Suprapubic skin (tissue), 4 donors: ENCODE measurements around the gene CCNI2. TPM values are rescaled to one million over a fixed set of nuclear protein-coding genes. Genes with fewer than 3 reads are reported as not detected.

ENCODE experiments used
- DNase-seq, 2 donors: peaks; one replicate each; pipeline ENCODE4 v3.0.0-alpha.2; 2019; ENCODE audit warnings: low spot score in 2 of 2
- H3K27ac ChIP-seq: fragments of 200-600 bp; sonication (generic); one replicate; pipeline ENCODE4 v1.5.1; 2019
- H3K27me3 ChIP-seq: fragments of 200-600 bp; sonication (generic); one replicate; pipeline ENCODE4 v1.5.1; 2019
- H3K36me3 ChIP-seq: fragments of 200-600 bp; sonication (generic); one replicate; pipeline ENCODE4 v1.5.1; 2019
- H3K4me1 ChIP-seq: fragments of 200-600 bp; sonication (generic); one replicate; pipeline ENCODE4 v1.5.1; 2019
- H3K4me3 ChIP-seq: fragments of 200-600 bp; sonication (generic); one replicate; pipeline ENCODE4 v1.5.1; 2019; ENCODE audit warnings: mild to moderate bottlenecking
- H3K9me3 ChIP-seq: fragments of 200-600 bp; sonication (generic); one replicate; pipeline ENCODE4 v1.5.1; 2019
- CTCF ChIP-seq, 2 donors: fragments of 200-600 bp in 1 of 2; fragments of 450-650 bp in 1 of 2; sonication (generic) in 1 of 2; IDR thresholded peaks; one replicate each; pipeline ENCODE4 v1.5.1; 2016 to 2019; ENCODE audit warnings: antibody characterized with exemption in 2 of 2, mild to moderate bottlenecking in 1 of 2, moderate library complexity in 1 of 2
- EP300 ChIP-seq: sonication (generic); formaldehyde crosslinking; IDR thresholded peaks from one replicate; pipeline ENCODE4 v1.6.1; 2017; ENCODE audit warnings: antibody characterized with exemption
- POLR2A ChIP-seq, 2 donors: fragments of 450-650 bp; IDR thresholded peaks; one replicate each; pipeline ENCODE4 v1.6.1; 2017; ENCODE audit warnings: antibody characterized with exemption in 2 of 2, mild to moderate bottlenecking in 2 of 2, moderate library complexity in 2 of 2
- POLR2AphosphoS5 ChIP-seq, 3 donors: sonication (generic); formaldehyde crosslinking; IDR thresholded peaks; one replicate each; pipeline ENCODE4 v1.6.1; 2017; ENCODE audit warnings: antibody characterized with exemption in 3 of 3
- WGBS: methylation state at CpG from one replicate; pipeline ENCODE4 v1.1.5; 2018; 5-methylcytosine and 5-hydroxymethylcytosine counted together
- total RNA-seq, 4 donors: library from RNA; depleted of rRNA; stranded (reverse); fragments of >200 nt; gene quantifications; one replicate each; pipeline ENCODE4 v1.1.0, GENCODE V29; 2016

Gene CCNI2
- total RNA-seq, 4 donors from 2014 or later, result not detected

DNA sequence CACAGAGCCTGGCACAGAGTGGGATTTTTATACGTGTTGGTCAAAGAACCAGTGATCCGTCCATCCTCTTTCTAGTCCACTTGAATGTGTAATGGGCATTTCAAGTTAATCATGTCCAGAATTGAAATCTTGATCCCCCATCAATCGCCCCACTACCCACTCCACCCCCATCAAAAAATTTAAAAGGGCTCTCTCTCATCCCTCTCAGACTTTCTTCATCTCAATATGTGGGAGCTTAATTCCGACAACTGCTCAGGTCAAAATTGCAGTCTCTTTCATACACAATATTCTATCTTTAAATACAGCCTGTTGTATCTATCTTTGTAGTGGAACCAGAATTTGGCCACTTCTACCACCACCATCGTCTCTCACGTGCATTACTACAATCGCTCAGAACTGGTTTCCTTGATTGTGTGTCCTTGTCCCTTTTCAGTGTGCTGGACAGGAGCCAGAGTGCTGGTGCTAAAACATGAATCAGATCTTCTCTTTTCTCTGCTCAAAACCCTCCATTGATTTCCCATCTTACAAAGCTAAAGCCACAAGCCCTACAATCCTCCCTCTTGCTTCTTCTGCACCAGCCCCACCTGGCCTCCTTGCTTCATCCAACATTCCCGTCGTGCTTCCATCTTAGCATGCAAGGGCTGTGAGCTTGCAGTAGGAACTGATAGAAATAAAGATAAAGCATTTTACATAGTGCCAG is 9.1 kb upstream of the CCNI2 start:
- H3K27me3 ChIP-seq, result peaks cover 7% of the 10 kb centered on the region
- H3K4me3 ChIP-seq, result peak overlapping the region; percentile 90

GRCh38 chr5:132739232-132739631 is 8.0 kb upstream of the CCNI2 start:
- no peaks in the 10 kb centered on the region for H3K36me3 ChIP-seq
- H3K27me3 ChIP-seq, result peaks cover 7% of the 10 kb centered on the region
- TF ChIP-seq POLR2A (IDR thresholded peaks at IDR 0.05) (no peak), EP300 (no peak)
- no peak for DNase-seq
- no peaks in the 10 kb centered on the region for H3K9me3 ChIP-seq
- H3K27ac ChIP-seq, result no peak overlapping the region
- WGBS, result 93% methylated on average over 1 of the region's 1 CpG
- peaks cover 16% of the 10 kb centered on the region for H3K4me1 ChIP-seq
- no peak overlapping the region for H3K4me3 ChIP-seq

More for the DNA sequence above, 9.1 kb upstream of the CCNI2 start:
- TF ChIP-seq POLR2A (IDR thresholded peaks at IDR 0.05) (no peak), POLR2AphosphoS5 (IDR thresholded peaks at IDR 0.05) (no peak), CTCF (IDR thresholded peaks at IDR 0.05) (no peak), EP300 (no peak)
- H3K9me3 ChIP-seq, result no peaks in the 10 kb centered on the region
- DNase-seq, result no peak
- H3K27ac ChIP-seq, result no peak overlapping the region
- H3K4me1 ChIP-seq, result peaks cover 16% of the 10 kb centered on the region
- WGBS, result 75% methylated on average over 9 of the region's 9 CpGs
- H3K36me3 ChIP-seq, result no peaks in the 10 kb centered on the region

DNA sequence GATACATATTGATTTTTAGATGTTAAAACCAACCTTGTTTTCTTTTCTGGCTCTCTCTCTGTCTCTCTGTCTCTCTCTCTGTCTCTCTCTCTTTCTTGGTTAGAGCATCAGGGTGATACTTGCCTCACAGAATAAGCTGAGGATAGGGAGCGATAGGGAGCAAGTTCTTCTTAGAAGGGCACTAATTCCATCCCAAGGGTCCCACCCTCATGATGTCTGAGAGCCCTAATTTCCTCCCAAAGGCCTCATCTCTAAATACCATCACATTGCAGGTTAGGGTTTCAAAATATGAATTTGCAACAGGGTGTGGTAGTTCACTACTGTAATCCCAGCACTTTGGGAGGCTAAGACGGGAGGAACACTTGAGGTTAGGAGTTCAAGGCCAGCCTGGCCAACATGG is 5.1 kb upstream of the CCNI2 start:
- Histone ChIP-seq H3K9me3 (no peaks in the 10 kb centered on the region), H3K4me1 (peaks cover 13% of the 10 kb centered on the region), H3K36me3 (no peaks in the 10 kb centered on the region), H3K27me3 (peaks cover 23% of the 10 kb centered on the region), H3K4me3 (no peak overlapping the region), H3K27ac (no peak overlapping the region)
- TF ChIP-seq POLR2A (IDR thresholded peaks at IDR 0.05) (no peak), EP300 (no peak), POLR2AphosphoS5 (IDR thresholded peaks at IDR 0.05) (no peak), CTCF (IDR thresholded peaks at IDR 0.05) (no peak)
- no peak for DNase-seq
- 91% methylated on average over 2 of the region's 2 CpGs for WGBS

- DNase-seq, result no peak
- Histone ChIP-seq H3K36me3 (no peaks in the 10 kb centered on the region), H3K4me3 (no peak overlapping the region), H3K27me3 (peaks cover 28% of the 10 kb centered on the region), H3K9me3 (no peaks in the 10 kb centered on the region), H3K27ac (no peak overlapping the region), H3K4me1 (peaks cover 15% of the 10 kb centered on the region)
- TF ChIP-seq CTCF (IDR thresholded peaks at IDR 0.05) (no peak), POLR2A (IDR thresholded peaks at IDR 0.05) (no peak), EP300 (no peak)
- 94% methylated on average over 5 of the region's 5 CpGs for WGBS
Observed at GRCh38 chr5:132742626-132743025, 4.6 kb upstream of the CCNI2 start.

DNA sequence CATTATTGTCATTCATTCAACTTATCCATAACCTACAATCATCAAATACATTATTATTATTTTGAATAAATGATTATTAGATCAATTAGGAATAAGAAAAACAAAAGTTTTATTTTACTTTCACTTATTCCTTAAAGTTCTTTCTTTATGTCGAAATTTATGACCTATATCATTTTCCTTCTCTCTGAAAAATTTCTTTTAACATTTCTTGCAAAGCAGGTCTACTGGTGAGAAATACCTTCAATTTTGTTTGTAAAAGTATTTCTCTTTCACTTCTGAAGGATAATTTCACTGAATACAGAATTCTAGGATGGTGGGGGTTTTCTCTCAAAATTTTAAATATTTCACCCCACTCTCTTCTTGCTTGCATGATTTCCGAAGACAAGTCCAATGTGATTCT is 2.6 kb upstream of the CCNI2 start:
- H3K4me3 ChIP-seq, result no peak overlapping the region
- WGBS, result 87% methylated on average over 2 of the region's 2 CpGs
- no peaks in the 10 kb centered on the region for H3K9me3 ChIP-seq
- H3K4me1 ChIP-seq, result peaks cover 11% of the 10 kb centered on the region
- no peak overlapping the region for H3K27ac ChIP-seq
- H3K27me3 ChIP-seq, result peaks cover 32% of the 10 kb centered on the region
- TF ChIP-seq CTCF (IDR thresholded peaks at IDR 0.05) (no peak), EP300 (no peak), POLR2A (IDR thresholded peaks at IDR 0.05) (no peak), POLR2AphosphoS5 (IDR thresholded peaks at IDR 0.05) (no peak)
- H3K36me3 ChIP-seq, result no peaks in the 10 kb centered on the region
- no peak for DNase-seq

- Histone ChIP-seq H3K4me1 (peaks cover 11% of the 10 kb centered on the region), H3K27ac (no peak overlapping the region), H3K36me3 (no peaks in the 10 kb centered on the region), H3K27me3 (peaks cover 32% of the 10 kb centered on the region), H3K9me3 (no peaks in the 10 kb centered on the region), H3K4me3 (peak overlapping the region; percentile 61)
- DNase-seq, result no peak
- WGBS, result 32% methylated on average over 3 of the region's 3 CpGs
- TF ChIP-seq POLR2A (IDR thresholded peaks at IDR 0.05), result no peak
- no peak for TF ChIP-seq POLR2AphosphoS5 (IDR thresholded peaks at IDR 0.05)
- TF ChIP-seq CTCF (IDR thresholded peaks at IDR 0.05), result no peak
- TF ChIP-seq EP300, result no peak
Observed at GRCh38 chr5:132746592-132746953, 653 bp upstream of the CCNI2 start.
